Measurements from ENCODE around the gene PIGH.
"Not testable (repeated sequence)": the region's sequence is repeated elsewhere in the genome, so short reads cannot be mapped to it uniquely, and the experiment has no call there.

The PIGH gene

GRCh38 chr14:67607646-67608045, 7.6 kb upstream of the PIGH start:
- no peak for DNase-seq

- DNase-seq = no peak
These were observed 3.0 kb upstream of the PIGH start for GRCh38 chr14:67602995-67603545.

- no peak for DNase-seq
These were observed 2.0 kb upstream of the PIGH start for GRCh38 chr14:67602076-67602475.

- DNase-seq = not testable (repeated sequence)
These were observed 500 bp upstream of the PIGH start for GRCh38 chr14:67600562-67600974.

GRCh38 chr14:67595392-67595791, 4.7 kb downstream of the PIGH start:
- DNase-seq = no peak

- not testable (repeated sequence) for DNase-seq
These were observed 6.4 kb downstream of the PIGH start for GRCh38 chr14:67593650-67594049.

GRCh38 chr14:67589204-67589770, 10.8 kb downstream of the PIGH start:
- no peak for DNase-seq

- DNase-seq = no peak
These were observed 13.7 kb downstream of the PIGH start for GRCh38 chr14:67586369-67586768.

GRCh38 chr14:67584978-67585377, 15.1 kb downstream of the PIGH start:
- DNase-seq = no peak

- peak; percentile 10 for DNase-seq
These were observed 16.1 kb downstream of the PIGH start for GRCh38 chr14:67583711-67584644.

GRCh38 chr14:67582061-67582460, 18.0 kb downstream of the PIGH start:
- no peak for DNase-seq

- DNase-seq = no peak
These were observed 18.4 kb downstream of the PIGH start for GRCh38 chr14:67581643-67582042.

GRCh38 chr14:67580336-67581171, 19.5 kb downstream of the PIGH start:
- DNase-seq = no peak

- no peak for DNase-seq
These were observed 20.4 kb downstream of the PIGH start for GRCh38 chr14:67579636-67580035.

GRCh38 chr14:67579040-67579439, 21.0 kb downstream of the PIGH start:
- DNase-seq = no peak

- DNase-seq = no peak
These were observed 21.9 kb downstream of the PIGH start for GRCh38 chr14:67577909-67578749.

- DNase-seq = no peak
These were observed 22.8 kb downstream of the PIGH start for GRCh38 chr14:67577181-67577808.

- DNase-seq = no peak
These were observed 23.7 kb downstream of the PIGH start for GRCh38 chr14:67576216-67576955.

GRCh38 chr14:67575684-67576083, 24.4 kb downstream of the PIGH start:
- DNase-seq = no peak

GRCh38 chr14:67574806-67575205, 25.3 kb downstream of the PIGH start:
- no peak for DNase-seq

GRCh38 chr14:67574156-67574555, 25.9 kb downstream of the PIGH start:
- DNase-seq = no peak
